ENCODE results near the gene PRKN.

Gene PRKN

DNA sequence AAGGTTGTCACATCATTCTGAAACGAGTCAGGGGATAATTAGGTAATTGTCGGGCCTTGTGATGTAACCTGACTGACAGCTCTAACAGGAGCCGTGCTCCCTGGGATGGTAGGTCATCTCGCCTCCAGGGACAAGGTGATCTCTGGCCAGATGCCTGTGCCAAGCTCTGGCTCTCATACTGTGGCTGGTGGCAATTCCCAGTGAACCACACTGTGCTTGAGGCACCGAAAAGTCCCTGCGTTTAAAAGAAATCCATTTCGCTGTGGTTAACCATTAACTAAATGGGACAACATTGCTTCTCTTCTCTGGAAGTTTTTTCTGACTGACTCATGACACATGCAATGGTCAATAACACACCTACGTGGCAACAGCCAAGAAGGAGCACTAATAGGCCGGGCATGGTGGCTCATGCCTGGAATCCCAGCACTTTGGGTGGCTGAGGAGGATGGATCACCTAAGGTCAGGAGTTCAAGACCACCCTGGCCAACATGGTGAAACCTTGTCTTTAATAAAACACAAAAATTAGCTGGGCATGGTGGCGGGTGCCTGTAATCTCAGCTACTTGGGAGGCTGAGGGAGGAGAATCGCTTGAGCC, 669.2 kb downstream of the PRKN start:
- TF ChIP-seq, protein P1, sequence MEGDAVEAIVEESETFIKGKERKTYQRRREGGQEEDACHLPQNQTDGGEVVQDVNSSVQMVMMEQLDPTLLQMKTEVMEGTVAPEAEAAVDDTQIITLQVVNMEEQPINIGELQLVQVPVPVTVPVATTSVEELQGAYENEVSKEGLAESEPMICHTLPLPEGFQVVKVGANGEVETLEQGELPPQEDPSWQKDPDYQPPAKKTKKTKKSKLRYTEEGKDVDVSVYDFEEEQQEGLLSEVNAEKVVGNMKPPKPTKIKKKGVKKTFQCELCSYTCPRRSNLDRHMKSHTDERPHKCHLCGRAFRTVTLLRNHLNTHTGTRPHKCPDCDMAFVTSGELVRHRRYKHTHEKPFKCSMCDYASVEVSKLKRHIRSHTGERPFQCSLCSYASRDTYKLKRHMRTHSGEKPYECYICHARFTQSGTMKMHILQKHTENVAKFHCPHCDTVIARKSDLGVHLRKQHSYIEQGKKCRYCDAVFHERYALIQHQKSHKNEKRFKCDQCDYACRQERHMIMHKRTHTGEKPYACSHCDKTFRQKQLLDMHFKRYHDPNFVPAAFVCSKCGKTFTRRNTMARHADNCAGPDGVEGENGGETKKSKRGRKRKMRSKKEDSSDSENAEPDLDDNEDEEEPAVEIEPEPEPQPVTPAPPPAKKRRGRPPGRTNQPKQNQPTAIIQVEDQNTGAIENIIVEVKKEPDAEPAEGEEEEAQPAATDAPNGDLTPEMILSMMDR (IDR thresholded peaks at IDR 0.05; ENCODE audit: low read depth, low read length) = no peak
- DNase-seq (ENCODE audit: extremely low read depth, low read depth) = no peak

GRCh38 chr6:162056745-162057144, 670.8 kb downstream of the PRKN start:
- TF ChIP-seq, protein P1 (IDR thresholded peaks at IDR 0.05; ENCODE audit: low read depth, low read length) = peak; percentile 11; the same call in 1 of the 2 replicates
- DNase-seq (ENCODE audit: extremely low read depth, low read depth) = no peak

DNA sequence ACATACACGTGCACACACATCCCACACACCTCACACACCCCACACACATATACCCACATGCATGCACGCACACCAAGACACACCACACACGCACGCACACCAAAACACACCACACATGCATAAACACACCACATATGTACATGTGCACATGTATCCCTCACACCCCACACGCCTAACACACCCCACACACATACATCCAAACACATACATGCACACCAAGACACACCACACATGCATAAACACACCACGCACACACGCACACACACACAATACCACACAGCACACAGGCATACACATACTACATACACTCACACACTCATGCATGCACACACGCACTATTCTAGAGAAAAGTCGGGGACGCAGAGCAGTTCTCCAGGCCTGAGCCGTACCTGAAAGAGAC, 671.5 kb downstream of the PRKN start:
- no peak for DNase-seq (ENCODE audit: extremely low read depth, low read depth)
- TF ChIP-seq, protein P1 (IDR thresholded peaks at IDR 0.05; ENCODE audit: low read depth, low read length) = no peak

DNA sequence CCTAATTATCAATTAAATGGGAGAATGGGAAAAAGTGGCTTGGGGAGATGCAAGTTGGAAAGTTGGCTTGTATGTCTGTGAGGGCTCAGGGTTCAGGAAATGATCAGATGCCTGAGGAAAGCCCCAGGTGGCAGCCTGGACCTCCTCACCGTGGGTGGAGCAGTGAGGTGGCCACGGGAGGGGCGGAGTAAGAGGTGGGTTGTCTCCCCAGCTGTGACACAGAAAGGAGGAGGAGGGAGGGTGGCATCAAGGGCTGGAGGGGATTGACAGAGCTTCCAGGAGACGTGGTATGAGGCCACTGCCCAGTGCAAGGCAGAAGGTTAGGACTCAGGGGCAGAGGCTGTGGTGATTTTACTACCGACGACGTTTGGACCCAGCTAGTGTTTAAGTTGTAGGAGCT, 672.2 kb downstream of the PRKN start:
- TF ChIP-seq, protein P1 (IDR thresholded peaks at IDR 0.05; ENCODE audit: low read depth, low read length) = no peak
- no peak for DNase-seq (ENCODE audit: extremely low read depth, low read depth)

DNA sequence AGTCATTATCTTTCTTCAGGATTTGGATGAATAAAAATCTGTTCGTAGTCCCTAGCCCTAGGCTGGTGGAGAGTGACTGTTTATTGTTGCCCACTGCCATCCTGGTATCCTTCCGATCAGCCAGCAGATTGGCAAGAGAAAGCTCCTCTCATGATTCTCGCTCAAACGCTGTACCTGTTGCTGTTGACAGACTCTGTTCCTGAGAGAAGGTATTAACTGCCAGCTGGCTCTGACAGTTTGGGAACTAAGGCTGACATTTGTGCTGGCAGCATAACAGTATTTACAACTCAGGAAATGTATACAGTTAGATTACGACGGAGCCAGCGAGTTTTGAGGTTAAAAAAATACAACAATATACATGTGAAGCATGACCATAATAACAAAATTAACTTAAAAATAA, 674.5 kb downstream of the PRKN start:
- TF ChIP-seq, protein P1 (IDR thresholded peaks at IDR 0.05; ENCODE audit: low read depth, low read length) = no peak
- DNase-seq (ENCODE audit: extremely low read depth, low read depth) = no peak

DNA sequence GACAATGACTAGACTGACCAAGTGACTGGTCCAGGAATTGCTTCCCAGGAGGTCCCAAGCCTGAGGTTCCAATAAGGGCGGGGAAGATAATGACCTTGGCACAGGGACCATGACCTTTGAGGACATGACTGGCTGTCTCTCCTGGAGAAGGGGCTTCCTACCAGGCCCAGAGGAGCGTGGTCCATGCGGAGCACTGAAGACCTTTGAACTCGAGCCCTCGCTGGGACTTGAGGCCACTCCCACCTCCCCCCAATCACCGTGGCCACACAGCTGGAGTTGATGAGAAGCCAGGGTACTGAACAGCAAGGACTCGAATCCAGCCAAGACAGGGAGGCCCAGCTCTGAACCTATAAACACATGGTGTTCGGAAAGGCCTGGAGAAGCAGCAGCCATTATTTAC, 677.0 kb downstream of the PRKN start:
- TF ChIP-seq, protein P1 (IDR thresholded peaks at IDR 0.05; ENCODE audit: low read depth, low read length) = no peak
- DNase-seq (ENCODE audit: extremely low read depth, low read depth) = no peak

- TF ChIP-seq, protein P1 (IDR thresholded peaks at IDR 0.05; ENCODE audit: low read depth, low read length) = no peak
- no peak for DNase-seq (ENCODE audit: extremely low read depth, low read depth)
Observed at GRCh38 chr6:162046324-162046723, 681.2 kb downstream of the PRKN start.

Measured in AG09319 (cell line).